Effector CD4-positive, alpha-beta T cell (primary cell): ENCODE data around the gene TP53TG5. TPM values are rescaled to one million over a fixed set of nuclear protein-coding genes. Genes with fewer than 3 reads are reported as not detected.

ENCODE experiments used
- DNase-seq: peaks from one replicate; pipeline ENCODE4 v3.0.0-alpha.2; 2020
- total RNA-seq: gene quantifications from one replicate; lab custom pipeline; 2026; lab: John Stamatoyannopoulos, UW

Gene TP53TG5
- total RNA-seq: not detected

DNA sequence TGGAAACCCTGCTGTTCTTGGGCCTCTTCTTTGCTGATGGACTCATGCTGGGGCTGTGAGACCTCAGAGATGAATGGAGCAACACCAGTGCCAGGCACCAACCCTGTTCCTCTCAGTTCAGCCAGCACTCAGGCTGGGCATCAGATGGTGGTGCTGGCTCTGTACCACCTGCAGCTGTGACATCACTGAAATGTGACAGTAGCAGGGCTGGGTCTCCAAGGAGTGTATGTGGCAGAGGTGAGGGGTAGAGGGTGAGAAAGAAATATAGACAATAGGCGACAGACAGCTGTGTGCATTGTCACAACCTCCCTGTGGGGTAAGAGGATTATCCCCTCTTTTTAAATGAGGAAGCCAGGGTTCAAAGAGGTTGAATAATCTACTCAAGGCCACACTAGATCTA lies at the start of gene TP53TG5:
TP53TG5 (minus strand) TSS at position 135 of the 400 bp plus-strand sequence; CDS start at position 46, 89 bp downstream.
- DNase-seq: no peak

DNA sequence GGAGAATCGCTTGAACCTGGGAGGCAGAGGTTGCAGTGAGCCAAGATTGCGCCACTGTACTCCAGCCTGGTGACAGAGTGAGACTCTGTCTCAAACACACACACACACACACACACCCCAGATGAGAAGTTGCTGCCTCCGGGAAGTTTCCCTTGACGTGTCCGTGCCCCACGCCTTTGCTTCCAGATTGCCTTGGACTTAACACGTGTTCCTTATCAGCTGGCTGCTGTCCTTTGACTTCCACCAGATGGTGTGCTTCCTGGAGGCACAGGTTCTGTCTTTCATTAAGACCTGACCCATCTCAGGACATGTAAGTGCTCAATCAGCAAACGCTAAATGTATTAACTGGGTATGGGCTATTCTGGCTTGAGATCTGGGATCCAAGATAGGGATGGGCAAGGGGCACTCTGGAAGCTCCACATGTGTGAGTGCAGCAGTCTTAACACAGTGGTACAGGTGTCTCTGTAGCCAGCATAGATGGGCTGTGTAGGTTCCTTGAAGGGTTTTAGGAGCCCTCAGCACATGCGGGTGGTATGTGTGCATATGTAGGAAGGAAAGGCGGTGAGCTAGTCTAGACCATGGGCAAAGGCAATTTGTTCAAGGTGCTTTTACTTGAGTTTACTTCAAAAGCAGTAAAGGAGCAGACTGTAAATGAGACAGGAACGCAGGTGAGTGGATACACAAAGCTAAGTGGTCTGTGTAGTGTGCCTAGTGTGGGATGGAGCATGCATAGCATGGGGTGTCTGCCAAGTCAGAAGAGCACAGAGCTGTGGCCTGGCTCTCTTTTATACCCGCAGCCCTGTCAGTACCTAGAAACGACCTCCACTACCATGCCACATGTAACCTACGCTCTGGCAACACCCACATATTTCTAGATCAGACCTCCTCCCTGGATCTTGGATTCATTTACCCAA lies 49.4 kb upstream of the TP53TG5 start:
- DNase-seq: no peak

DNA sequence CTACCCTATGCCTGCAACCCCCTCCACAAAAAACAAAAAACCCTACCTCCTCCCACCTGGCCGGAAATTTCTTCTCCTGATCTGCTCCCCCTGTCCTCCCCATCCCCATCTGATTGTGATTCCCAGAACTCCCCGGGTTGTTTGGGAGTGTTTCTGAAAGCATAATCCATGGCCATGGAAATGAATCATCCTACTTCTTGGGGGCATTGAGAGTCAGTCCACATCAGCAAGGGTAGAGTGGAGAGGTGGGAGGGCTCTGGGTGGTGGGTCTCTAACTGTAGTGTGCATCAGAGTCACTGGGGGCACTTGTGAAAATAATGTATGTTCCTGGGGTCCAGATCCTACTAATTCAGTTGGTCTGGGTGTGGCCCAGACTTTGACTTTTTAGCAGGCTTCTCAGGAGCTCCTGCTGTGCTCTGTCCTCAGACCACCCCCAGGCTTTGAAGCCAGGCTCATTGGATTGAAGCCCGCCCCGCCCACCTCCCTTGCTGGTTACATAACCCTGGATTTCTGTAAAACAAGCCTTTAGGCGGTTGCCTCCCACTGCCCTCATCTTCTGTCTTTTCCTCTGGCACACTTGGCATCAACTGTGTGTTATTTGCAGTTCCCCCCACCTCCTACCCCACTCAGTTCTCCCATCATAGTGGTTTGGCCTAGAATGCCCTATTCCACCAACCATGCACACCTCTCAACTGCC lies 48.3 kb upstream of the TP53TG5 start:
- no peak for DNase-seq

DNA sequence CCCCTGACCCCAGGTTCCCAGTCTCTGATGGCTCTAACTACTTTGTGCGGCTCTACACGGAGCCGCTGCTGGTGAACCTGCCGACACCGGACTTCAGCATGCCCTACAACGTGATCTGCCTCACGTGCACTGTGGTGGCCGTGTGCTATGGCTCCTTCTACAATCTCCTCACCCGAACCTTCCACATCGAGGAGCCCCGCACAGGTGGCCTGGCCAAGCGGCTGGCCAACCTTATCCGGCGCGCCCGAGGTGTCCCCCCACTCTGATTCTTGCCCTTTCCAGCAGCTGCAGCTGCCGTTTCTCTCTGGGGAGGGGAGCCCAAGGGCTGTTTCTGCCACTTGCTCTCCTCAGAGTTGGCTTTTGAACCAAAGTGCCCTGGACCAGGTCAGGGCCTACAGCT lies 47.4 kb upstream of the TP53TG5 start:
- no peak for DNase-seq

DNA sequence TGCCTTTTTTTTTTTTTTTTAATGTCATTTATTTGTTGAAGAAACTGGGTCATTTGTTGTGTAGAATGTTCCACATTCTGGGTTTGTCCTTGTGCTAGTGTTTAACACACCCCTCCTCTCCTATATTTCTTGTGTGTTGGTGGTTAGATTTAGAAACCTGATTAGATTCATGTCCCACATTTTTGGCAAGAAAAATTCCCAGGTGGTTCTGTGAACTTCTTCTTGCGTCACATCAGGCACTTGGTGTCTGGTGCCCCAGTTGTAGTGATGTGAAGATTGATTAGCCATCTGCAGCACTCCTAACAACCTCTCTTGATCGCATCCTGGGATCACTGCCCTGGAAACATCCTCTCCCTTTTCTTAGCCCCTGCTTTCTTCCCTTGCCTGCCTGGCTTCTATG lies 45.6 kb upstream of the TP53TG5 start:
- no peak for DNase-seq

DNA sequence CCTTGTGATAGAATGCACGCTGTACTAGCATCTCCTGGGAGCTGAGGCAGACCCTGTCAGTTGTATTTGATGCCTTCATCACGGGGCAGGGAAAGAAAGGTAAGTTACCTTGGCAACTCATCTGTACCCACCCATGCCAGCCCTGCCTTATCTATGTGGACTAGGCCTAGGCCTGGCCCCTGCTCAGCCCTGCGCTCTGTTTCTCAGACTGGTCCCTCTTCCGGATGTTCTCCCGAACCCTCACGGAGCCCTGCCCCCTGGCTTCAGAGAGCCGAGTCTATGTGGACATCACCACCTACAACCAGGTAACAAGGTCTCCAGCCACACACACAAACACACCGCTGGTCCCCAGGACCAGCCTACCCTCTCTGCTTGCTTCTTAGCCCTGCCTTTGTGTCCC lies 42.0 kb upstream of the TP53TG5 start:
- no peak for DNase-seq

DNA sequence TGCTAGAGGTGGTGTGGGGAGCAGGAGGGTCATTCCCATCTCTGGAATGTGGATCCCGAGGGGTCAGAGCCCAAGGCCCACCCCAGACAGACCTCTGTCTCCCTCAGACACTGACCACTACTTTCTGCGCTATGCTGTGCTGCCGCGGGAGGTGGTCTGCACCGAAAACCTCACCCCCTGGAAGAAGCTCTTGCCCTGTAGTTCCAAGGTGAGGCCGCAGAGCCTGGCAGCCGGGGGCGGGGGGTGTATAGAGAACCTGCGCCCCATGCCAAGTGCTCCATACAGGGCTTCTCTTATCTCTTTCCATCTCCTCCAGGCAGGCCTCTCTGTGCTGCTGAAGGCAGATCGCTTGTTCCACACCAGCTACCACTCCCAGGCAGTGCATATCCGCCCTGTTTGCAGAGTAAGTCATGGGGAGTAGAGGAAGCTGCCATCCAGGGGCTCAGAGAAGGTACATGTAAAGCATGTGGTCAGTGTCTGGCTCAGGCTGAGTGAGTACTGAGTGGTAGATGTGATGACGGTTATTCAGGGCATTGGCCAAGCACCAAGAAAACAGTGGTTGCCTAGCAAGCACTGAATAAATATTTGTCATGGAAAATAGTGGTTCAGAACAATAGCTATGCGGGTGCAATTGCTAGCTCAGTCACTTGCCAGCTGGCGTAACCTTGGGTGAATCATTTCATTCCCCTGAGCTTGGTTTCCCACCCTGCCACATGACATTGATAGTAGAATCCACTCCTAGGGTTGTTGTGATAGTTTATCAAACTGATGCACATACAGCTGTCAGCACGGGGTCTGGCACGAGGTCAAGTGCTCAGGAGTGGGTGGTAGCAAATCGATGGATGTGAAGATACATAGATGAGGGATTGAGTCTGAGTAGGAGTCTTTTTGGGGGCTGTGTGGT lies 41.3 kb upstream of the TP53TG5 start:
- DNase-seq: no peak

DNA sequence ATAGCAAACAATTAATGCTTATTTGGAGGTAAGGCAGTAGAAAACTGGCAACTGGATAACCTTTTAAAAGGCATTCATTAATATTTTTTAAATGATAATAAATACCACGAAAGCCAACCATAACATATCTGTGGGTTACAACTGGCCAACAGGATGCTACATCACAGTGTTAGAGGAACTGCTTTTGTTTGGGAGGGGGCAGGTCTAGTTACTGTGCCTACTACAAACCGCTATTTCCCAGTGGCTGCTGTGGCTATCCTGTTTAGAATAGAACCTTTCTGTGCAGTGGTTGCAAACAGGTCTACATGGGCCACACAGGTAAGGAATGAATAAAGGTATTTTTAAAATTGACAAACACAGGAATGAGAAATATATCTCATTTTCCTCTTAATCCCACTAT lies 38.8 kb upstream of the TP53TG5 start:
- DNase-seq: no peak

DNA sequence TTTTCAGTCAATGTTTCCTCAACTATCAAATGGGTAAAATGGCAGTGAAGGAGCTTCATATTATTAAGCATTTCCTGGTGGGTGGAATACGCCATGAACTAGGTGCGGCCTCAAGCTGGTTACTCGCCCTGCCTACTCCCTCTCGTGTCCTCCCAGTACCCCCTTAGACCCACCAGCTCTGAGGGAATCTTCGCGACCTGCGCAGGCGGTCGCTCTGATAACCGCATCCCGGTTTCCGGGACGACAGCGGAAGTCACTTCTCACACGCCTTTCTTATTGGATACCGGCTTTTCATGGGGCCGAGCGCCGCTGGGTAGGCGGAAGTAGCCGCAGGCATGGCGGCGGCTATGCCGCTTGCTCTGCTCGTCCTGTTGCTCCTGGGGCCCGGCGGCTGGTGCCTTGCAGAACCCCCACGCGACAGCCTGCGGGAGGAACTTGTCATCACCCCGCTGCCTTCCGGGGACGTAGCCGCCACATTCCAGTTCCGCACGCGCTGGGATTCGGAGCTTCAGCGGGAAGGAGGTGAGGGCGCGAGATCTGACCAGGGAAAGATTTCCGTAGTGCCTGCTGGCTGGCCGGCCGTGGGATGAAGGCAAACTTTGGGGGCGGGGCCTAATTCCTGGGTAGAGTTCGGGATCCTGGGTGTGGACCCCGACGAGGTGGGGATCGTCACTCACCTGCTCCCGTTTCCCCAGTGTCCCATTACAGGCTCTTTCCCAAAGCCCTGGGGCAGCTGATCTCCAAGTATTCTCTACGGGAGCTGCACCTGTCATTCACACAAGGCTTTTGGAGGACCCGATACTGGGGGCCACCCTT lies 37.9 kb upstream of the TP53TG5 start, which contains the start of gene PIGT:
PIGT (plus strand) TSS at position 320 of the 816 bp plus-strand sequence; CDS start at position 336, 16 bp downstream.
- DNase-seq: peak; percentile 88

DNA sequence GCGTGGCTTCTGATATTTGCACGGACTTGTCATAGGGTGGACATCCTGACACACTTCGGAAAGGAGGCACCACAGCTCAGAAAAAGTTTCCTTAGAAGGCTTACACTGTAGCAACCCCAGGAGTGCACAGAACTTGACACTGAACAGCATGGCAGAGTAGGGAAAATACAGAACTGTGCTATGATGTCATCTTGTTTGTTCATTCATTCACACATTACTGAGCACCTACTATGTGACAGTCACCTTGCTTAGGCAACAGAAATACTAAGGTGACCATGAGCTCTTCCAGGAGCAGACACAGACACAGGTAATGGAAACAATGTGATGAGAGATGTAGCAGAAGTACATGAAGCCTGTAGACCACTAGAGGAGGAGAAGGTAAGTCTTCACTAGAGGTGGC lies 35.4 kb upstream of the TP53TG5 start:
- no peak for DNase-seq

DNA sequence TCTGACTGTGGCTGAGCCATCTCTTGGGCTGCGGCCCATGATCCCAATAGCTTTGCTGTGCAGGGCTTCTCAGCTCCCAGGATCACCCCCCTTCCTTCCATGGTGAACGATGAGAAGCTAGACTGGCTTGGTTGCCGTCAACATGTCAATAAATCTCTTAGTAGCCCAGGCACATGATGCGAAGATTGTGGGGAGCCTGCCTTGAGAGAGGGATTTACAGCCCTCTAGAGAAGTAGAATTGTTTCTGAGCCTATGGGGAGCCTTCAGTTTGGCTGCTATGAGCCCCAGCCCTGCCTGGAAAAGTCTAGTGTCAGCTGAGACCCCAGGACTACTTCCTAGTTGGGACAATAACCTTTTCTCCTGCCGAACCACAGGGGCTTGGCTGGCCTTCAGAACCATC lies 34.5 kb upstream of the TP53TG5 start:
- no peak for DNase-seq

DNA sequence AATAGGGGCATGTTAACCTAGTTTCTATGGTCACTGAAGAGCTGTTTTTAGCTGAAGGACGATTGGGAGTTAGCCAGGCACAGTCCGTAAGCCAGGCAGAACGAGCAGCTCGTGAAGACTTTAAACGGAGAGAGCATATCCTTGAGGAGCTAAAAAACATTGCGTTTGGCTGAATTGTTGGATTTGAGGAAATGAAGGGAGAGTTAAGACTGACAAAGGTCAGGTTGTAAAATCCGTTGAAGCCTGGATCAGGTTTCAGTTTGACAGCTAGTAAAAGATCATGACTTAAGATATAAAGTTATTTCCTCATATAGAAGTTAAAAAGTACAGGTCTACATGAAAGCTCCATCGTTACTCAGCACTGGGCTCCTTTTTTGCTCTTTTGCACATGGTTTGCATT lies 32.8 kb upstream of the TP53TG5 start:
- DNase-seq: no peak

DNA sequence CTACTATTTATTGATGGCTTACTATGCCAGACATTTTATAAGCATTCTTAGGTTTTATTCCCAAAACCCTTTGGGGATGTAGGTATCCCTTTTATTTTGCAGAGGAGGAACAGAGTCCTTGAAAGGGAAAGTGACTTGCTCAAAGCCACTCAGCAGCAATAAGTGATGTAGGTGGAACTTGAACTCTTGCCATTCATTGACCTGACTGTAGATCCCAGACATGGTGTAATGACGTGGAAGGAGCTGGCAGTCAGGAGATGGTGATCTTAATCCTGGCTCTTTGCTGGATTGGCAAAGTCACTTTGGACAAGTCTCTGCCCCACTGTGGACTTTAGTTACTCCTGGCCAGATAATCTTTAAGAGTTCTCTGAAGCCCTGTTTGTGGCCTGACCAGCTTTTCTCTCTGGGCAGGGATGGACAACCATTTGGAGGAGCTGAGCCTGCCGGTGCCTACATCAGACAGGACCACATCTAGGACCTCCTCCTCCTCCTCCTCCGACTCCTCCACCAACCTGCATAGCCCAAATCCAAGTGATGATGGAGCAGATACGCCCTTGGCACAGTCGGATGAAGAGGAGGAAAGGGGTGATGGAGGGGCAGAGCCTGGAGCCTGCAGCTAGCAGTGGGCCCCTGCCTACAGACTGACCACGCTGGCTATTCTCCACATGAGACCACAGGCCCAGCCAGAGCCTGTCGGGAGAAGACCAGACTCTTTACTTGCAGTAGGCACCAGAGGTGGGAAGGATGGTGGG lies 31.6 kb upstream of the TP53TG5 start:
- DNase-seq: no peak

DNA sequence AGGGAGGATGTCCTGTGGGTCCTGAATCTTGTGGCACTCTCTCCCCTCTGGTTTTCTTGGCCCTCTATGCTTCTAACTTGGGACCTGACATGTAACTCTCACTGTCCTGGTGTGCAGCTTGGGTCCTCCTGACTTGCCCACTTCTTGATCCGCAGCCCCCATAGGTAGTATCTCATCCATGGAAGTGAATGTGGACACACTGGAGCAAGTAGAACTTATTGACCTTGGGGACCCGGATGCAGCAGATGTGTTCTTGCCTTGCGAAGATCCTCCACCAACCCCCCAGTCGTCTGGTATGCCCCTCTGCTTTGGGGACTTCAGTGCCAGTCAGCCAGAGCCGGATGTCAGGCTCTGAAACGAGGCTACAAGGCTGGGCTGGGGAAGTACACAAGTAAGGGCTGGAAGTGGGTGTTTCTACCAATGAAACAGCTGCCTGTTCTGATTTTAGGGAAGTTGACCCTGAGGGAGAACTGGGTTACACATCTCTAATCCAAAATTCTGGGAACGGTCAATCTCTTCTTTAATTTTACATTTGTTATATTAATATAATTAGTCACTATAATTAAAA lies 30.6 kb upstream of the TP53TG5 start:
- no peak for DNase-seq

DNA sequence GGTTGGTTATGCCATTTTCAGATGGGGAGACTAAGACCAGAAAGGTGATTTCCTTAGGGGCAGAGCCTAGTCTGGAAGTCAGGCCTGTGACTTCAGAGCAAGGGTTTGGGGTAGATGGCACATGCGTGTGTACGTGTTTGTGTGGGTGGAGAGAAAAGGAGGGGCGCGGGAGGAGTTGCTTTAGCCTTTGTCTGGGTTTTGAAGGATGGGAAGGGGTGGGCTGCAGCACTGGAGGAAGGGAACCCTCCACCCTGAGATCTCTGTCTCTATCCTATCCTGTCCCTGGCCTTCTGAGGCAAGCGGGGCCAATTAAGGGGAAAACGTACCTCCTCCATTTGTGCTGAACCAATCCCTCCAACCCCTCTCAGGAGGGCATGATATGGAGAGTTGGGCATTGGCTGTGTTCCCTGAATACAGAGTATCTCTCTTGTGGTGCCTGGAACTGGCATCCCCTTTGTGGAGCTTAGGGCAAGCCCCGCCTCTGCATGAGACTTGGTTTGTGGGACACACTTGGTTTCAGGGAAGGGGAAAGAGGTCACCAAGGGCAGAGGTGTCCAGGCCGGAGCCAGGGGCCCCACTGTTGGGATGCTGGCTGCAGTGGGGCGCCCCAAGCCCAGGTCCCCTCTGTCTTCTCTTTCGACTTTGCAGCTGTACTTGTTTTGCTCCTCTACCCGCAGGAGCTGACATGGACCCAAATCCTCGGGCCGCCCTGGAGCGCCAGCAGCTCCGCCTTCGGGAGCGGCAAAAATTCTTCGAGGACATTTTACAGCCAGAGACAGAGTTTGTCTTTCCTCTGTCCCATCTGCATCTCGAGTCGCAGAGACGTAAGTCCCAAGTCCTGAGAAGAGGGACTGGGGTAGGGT lies 29.9 kb upstream of the TP53TG5 start, which contains the start of gene DBNDD2:
DBNDD2 (plus strand) TSS at position 507 of the 863 bp plus-strand sequence; CDS start at position 686, 179 bp downstream.
- no peak for DNase-seq

DNA sequence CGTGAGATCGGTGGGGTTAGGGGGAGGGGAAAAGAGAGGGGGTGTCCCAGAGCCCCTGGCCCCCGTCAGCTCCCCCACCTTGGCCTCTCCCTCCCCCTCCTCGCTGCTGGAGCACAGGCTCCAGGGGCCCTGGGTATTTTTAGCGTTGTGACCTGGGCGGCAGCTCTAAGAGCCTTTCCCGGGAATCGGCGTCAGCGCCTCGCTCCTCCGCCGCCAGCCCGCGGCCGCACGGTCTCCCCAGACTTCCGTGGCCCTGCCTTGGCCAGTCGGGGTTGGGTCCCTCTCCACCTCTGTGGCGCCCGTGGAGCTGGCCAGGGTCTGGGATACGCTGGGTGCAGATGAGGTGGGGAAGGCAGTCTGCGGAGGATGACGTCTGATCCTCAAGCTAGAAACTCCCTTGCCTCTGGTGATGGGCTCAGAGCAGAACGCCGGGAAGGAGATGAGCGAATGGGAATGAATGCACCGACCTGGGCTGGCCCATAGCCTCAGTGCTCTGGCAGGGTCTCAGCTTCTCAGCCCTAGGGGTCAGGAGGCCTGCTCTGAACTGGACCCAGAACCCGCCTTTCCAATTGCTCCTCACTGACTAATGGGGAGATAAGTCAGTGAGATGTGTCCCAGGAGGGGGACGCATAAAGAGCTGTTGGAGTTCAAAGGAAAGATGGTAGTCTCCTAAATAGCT lies 29.1 kb upstream of the TP53TG5 start:
- no peak for DNase-seq

DNA sequence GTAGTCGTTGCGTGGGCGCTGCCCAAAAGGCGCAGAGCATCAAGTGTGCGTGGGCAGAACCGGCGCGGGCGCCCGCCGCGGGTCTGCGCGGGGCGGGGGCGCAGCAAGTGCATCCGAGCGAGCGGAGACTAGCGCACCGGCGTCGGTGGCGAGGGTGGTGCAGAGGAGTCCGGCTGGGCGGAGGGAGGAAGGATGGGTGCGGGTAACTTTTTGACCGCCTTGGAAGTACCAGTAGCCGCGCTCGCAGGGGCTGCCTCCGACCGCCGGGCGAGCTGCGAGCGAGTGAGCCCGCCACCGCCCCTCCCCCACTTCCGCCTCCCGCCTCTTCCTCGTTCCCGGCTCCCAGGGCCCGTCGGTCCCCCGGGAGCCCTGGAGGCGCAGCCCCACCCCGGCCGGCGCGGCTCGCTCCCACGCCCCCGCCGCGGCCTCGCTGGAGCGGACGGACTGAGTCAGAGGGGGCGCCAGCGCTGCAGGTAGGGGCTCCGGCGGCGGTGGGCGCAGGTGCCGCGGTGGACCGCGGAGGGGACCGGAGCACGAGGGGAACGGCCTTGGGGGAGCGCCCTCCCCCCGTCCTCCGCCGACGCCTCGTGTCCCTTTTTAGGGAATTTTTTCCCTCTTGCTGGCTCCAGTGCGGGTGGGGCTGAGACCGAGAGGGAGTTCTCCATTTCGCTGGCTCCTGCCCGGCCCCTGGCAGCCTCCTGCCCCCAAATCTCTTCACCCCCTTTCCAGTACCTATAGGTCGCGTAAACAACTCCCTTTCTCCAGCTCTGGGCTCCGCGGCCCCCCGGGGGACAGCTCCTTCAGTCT lies 28.3 kb upstream of the TP53TG5 start:
- peak; percentile 22 for DNase-seq
